Gastroesophageal sphincter (tissue), 4 donors: ENCODE data around the gene SLC9A2. TPM values are rescaled to one million over a fixed set of nuclear protein-coding genes. Genes with fewer than 3 reads are reported as not detected.
A peak's percentile ranks its signal among the peaks of the same experiment; 100 is the strongest.

Experiments
- ATAC-seq: fragments of 150-250 bp; one replicate; pipeline ENCODE4 v1.9.1; 2016; ENCODE audit warnings: mild to moderate bottlenecking, moderate library complexity
- H3K27ac ChIP-seq, 4 donors: fragments of 200-600 bp; sonication (generic) in 3 of 4; 1 replicate in 3 of 4; 2 replicates in 1 of 4; pipeline ENCODE4 v1.5.1; 2016 to 2019
- H3K27me3 ChIP-seq: fragments of 200-600 bp; sonication (generic); one replicate; pipeline ENCODE4 v1.5.1; 2019
- H3K36me3 ChIP-seq, 2 donors: fragments of 200-600 bp; sonication (generic); one replicate each; pipeline ENCODE4 v1.5.1; 2019; ENCODE audit warnings: control low read depth in 1 of 2
- H3K4me1 ChIP-seq, 3 donors: fragments of 200-600 bp; sonication (generic); 1 replicate in 2 of 3; 2 replicates in 1 of 3; pipeline ENCODE4 v1.5.1; 2016 to 2019; ENCODE audit warnings: control low read depth in 2 of 3
- H3K4me3 ChIP-seq, 2 donors: fragments of 200-600 bp; sonication (generic); one replicate each; pipeline ENCODE4 v1.5.1; 2019; ENCODE audit warnings: mild to moderate bottlenecking in 1 of 2, moderate library complexity in 1 of 2
- H3K9me3 ChIP-seq, 3 donors: fragments of 200-600 bp; sonication (generic); one replicate each; pipeline ENCODE4 v1.5.1; 2017 to 2019; ENCODE audit warnings: control low read depth in 2 of 3
- CTCF ChIP-seq, 4 experiments: fragments of 200-600 bp in 2 of 4; fragments of 450-650 bp in 2 of 4; sonication (generic) in 1 of 4; IDR thresholded peaks; one replicate each; pipeline ENCODE4 v1.5.1; 2017 to 2019; ENCODE audit warnings: antibody characterized with exemption in 4 of 4, mild to moderate bottlenecking in 2 of 4, moderate library complexity in 2 of 4
- EP300 ChIP-seq: sonication (generic); formaldehyde crosslinking; IDR thresholded peaks from one replicate; pipeline ENCODE4 v1.6.1; 2017; ENCODE audit warnings: antibody characterized with exemption, mild to moderate bottlenecking
- POLR2A ChIP-seq, 2 donors: fragments of 450-650 bp; IDR thresholded peaks; one replicate each; pipeline ENCODE4 v1.6.1; 2017; ENCODE audit warnings: antibody characterized with exemption in 2 of 2, mild to moderate bottlenecking in 2 of 2, moderate library complexity in 1 of 2
- POLR2AphosphoS5 ChIP-seq: sonication (generic); formaldehyde crosslinking; IDR thresholded peaks from one replicate; pipeline ENCODE4 v1.6.1; 2017; ENCODE audit warnings: antibody characterized with exemption
- WGBS, 2 donors: methylation state at CpG; one replicate each; pipeline ENCODE4 v1.1.5; 2018; ENCODE audit warnings: low coverage in 1 of 2; 5-methylcytosine and 5-hydroxymethylcytosine counted together
- total RNA-seq, 4 donors: library from RNA; depleted of rRNA; stranded (reverse); fragments of >200 nt; gene quantifications; one replicate each; pipeline ENCODE4 v1.1.0, GENCODE V29; 2016

SLC9A2 gene
- total RNA-seq, 4 donors from 2014 or later, result 0.57 TPM; not detected in 3

GRCh38 chr2:102601730-102602129, 17.6 kb upstream of the SLC9A2 start:
- no peak overlapping the region for H3K4me3 ChIP-seq
- WGBS, 2 donors, result 79 to 90% methylated on average over 2 of the region's 2 CpGs
- no peak overlapping the region for H3K27ac ChIP-seq
- H3K36me3 ChIP-seq, result no peaks in the 10 kb centered on the region
- TF ChIP-seq POLR2A (IDR thresholded peaks at IDR 0.05) (no peak), CTCF (IDR thresholded peaks at IDR 0.05) (no peak), EP300 (no peak), POLR2AphosphoS5 (no peak)
- H3K4me1 ChIP-seq, result no peaks in the 10 kb centered on the region
- no peak for ATAC-seq
- H3K27me3 ChIP-seq, result peaks cover 4% of the 10 kb centered on the region
- no peaks in the 10 kb centered on the region for H3K9me3 ChIP-seq

- Histone ChIP-seq H3K27me3 (no peaks in the 10 kb centered on the region), H3K4me3 (no peak overlapping the region), H3K4me1 (no peaks in the 10 kb centered on the region), H3K27ac (no peak overlapping the region), H3K9me3 (no peaks in the 10 kb centered on the region), H3K36me3 (no peaks in the 10 kb centered on the region)
- TF ChIP-seq CTCF (IDR thresholded peaks at IDR 0.05) (no peak), POLR2A (IDR thresholded peaks at IDR 0.05) (no peak), POLR2AphosphoS5 (no peak), EP300 (no peak)
- no peak for ATAC-seq
- WGBS, 2 donors, result 77 to 93% methylated on average over 4 of the region's 4 CpGs
These were observed 15.4 kb upstream of the SLC9A2 start for GRCh38 chr2:102603904-102604303.

DNA sequence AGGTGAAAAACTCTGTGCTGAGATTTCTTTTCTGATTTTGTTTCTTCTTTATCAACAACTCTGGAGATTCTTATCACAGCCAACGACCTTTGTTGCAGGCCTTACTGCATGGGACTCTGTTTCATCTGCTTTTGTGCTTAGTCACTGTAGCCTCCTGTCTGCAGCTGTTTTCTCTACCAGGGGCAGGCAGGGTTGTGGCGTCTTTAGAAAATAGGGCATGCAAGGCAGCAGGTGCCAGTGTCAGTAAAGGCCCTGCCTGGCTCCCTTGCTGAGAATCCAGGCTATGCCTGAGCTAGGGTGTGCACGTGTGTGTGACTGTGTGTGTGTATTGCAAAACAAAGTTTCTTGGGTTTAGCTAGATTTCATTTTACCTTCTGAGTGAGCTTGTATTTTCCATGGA, 14.6 kb upstream of the SLC9A2 start:
- H3K4me1 ChIP-seq, result no peaks in the 10 kb centered on the region
- no peak for ATAC-seq
- no peaks in the 10 kb centered on the region for H3K9me3 ChIP-seq
- no peaks in the 10 kb centered on the region for H3K27me3 ChIP-seq
- H3K36me3 ChIP-seq, result no peaks in the 10 kb centered on the region
- TF ChIP-seq EP300 (no peak), POLR2AphosphoS5 (no peak), CTCF (IDR thresholded peaks at IDR 0.05) (no peak), POLR2A (IDR thresholded peaks at IDR 0.05) (no peak)
- 19 to 36% methylated on average over 2 to 3 of the region's 3 CpGs for WGBS, 2 donors
- no peak overlapping the region for H3K27ac ChIP-seq
- no peak overlapping the region for H3K4me3 ChIP-seq

DNA sequence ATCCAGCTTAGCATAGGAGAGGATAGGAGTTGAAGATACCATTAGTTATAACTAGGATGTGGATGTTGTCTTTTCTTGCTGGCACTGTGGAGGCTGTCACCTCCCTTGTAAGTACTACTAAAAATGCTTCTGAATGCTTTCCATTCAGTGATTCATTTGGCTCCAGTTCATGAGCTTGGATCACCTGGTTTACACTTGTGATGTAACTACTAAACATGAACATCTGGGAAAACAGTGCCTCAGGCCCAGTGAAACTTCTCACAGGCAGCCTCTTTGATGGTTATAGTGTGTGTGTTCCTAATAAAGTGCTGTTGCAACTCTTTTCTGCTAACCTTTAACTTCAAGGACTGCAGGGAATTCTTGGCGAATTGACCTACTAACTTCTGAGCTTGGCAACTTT, 13.0 kb upstream of the SLC9A2 start:
- TF ChIP-seq EP300, result no peak
- TF ChIP-seq POLR2AphosphoS5, result no peak
- no peak for TF ChIP-seq POLR2A (IDR thresholded peaks at IDR 0.05)
- TF ChIP-seq CTCF (IDR thresholded peaks at IDR 0.05), result no peak
- no peak overlapping the region for H3K4me3 ChIP-seq
- H3K27ac ChIP-seq, result no peak overlapping the region
- ATAC-seq, result no peak
- WGBS, 2 donors, result 63 to 80% methylated on average over 1 of the region's 1 CpG
- H3K9me3 ChIP-seq, result no peaks in the 10 kb centered on the region
- peaks cover 7% of the 10 kb centered on the region for H3K27me3 ChIP-seq
- no peaks in the 10 kb centered on the region for H3K36me3 ChIP-seq
- H3K4me1 ChIP-seq, result no peaks in the 10 kb centered on the region

DNA sequence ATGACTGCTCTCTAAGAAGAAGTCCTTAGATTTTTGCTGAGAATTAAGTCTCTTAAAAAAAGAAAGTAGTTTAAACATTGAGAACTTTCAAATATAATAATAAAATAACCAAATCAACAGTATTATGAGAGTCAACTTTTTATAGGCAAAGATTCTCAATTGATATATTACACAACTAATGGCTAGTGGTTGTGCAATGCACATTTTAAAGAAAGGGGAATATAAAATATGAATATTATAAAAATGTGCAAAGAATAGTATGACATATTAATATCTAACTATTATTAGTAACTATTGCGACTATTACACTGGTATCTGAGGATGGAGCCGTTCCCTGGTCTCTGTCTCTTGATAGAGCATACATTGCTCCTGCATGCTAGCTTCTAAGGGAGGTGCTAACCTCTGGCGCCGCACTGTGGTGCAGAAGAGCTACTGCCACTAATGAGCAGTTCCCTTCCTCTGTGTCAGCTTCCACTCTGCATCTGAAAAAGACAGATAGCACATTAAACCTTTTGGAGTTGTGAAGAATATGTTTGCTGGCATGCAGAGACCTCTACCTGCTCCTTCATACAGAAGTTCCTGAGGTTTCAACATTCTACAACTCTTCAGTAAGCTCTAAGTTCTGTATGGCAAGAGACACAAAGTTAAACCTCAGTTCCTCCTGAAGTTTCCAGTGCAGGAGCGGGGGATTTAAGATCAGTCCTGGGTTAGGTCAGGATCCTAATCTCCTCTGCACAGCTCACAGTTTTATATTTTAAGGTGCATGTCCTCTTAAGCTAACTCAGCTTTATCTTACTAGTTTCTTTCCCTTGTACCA, 3.5 kb upstream of the SLC9A2 start:
- no peak for TF ChIP-seq POLR2A (IDR thresholded peaks at IDR 0.05)
- TF ChIP-seq CTCF (IDR thresholded peaks at IDR 0.05), result peak in 1 of 4 experiments; percentile 39
- no peak for TF ChIP-seq EP300
- Histone ChIP-seq H3K27me3 (peaks cover 74% of the 10 kb centered on the region), H3K4me1 (peaks cover 0 to 19% (median 12%) of the 10 kb centered on the region in 3 donors), H3K9me3 (no peaks in the 10 kb centered on the region), H3K27ac (no peak overlapping the region), H3K4me3 (no peak overlapping the region), H3K36me3 (no peaks in the 10 kb centered on the region)
- ATAC-seq, result no peak
- WGBS, 2 donors, result 3 to 21% methylated on average over 4 to 5 of the region's 5 CpGs
